HepG2 (cell line): ENCODE measurements around the gene KIAA0930. TPM values are rescaled to one million over a fixed set of nuclear protein-coding genes. Genes with fewer than 3 reads are reported as not detected.

Experiments
- ATAC-seq: fragments of 200-7000 bp; cut with Tn5 transposase; 3 replicates; pipeline ENCODE4 v1.9.1; 2020; ENCODE audit warnings: mild to moderate bottlenecking, moderate library complexity
- BruUV-seq: library from RNA; stranded (reverse); fragments of 400-500 nt; replicated peaks from 2 replicates; lab custom pipeline; 2021; lab: Mats Ljungman, UMichigan
- CTCF ChIA-PET: fragments of 300-600 bp; formaldehyde crosslinking; extraction: SDS; loops from one replicate; lab custom pipeline; 2021; ENCODE audit warnings: low total read pairs, inconsistent platforms, low intra/inter-chr PET ratio; lab: Yijun Ruan, JAX
- POLR2A ChIA-PET: fragments of 350-600 bp; sonication (Branson Sonifier 250); formaldehyde crosslinking; loops from one replicate; lab custom pipeline; 2020; ENCODE audit warnings: antibody characterized with exemption, inconsistent platforms; lab: Yijun Ruan, JAX
- DNase-seq: peaks from one replicate; pipeline ENCODE4 v3.0.0-alpha.2; 2015; ENCODE audit warnings: low spot score
- FAIRE-seq: peaks from 3 replicates; lab custom pipeline; 2011; peaks lifted over from hg19 to GRCh38; lab: Jason Lieb, UNC
- H2AFZ ChIP-seq: one replicate; pipeline ENCODE4 v1.6.1; 2011; ENCODE audit warnings: low read length, inconsistent platforms
- H3K27ac ChIP-seq: fragments of 300-600 bp; 3 replicates; pipeline ENCODE4 v1.8.0; 2011; ENCODE audit warnings: mixed run types, mild to moderate bottlenecking, mixed read lengths, low read length, inconsistent platforms; ENCODE audit not compliant: insufficient read depth; ENCODE audit errors: extremely low read length
- H3K27me3 ChIP-seq, 2 experiments: fragments of 200-600 bp in 1 of 2; 2 replicates in 1 of 2; 3 replicates in 1 of 2; pipeline versions ENCODE4 v1.6.0 to v1.8.0; 2011; ENCODE audit warnings: low read length in 2 of 2, mild to moderate bottlenecking in 2 of 2, moderate library complexity in 2 of 2, inconsistent platforms in 1 of 2; ENCODE audit not compliant: insufficient read depth in 2 of 2, control insufficient read depth in 1 of 2
- H3K36me3 ChIP-seq, 2 experiments: fragments of 200-600 bp in 1 of 2; replicated peaks in 1 of 2; 2 replicates in 1 of 2; 3 replicates in 1 of 2; pipeline versions ENCODE4 v1.5.1 to v1.8.0; 2011; ENCODE audit warnings: low read length in 2 of 2, inconsistent platforms in 1 of 2; ENCODE audit not compliant: insufficient read depth in 2 of 2, control insufficient read depth in 1 of 2
- H3K4me1 ChIP-seq: 2 replicates; pipeline ENCODE4 v1.5.1; 2012; ENCODE audit warnings: low read length, inconsistent platforms; ENCODE audit not compliant: insufficient read depth
- H3K4me2 ChIP-seq: 2 replicates; pipeline ENCODE4 v1.6.0; 2011; ENCODE audit warnings: low read depth, low read length, inconsistent platforms
- H3K4me3 ChIP-seq, 3 experiments: fragments of 200-600 bp in 1 of 3; sonication (generic), shearing (Covaris generic) in 1 of 3; replicated peaks in 1 of 3; 2 replicates each; pipeline ENCODE4 v1.5.1; 2011 to 2016; ENCODE audit warnings: low read length in 3 of 3, inconsistent platforms in 2 of 3, low read depth in 2 of 3, mild to moderate bottlenecking in 2 of 3, control low read depth in 1 of 3, mixed read lengths in 1 of 3; ENCODE audit not compliant: insufficient read depth in 1 of 3
- H3K79me2 ChIP-seq: one replicate; pipeline ENCODE4 v1.6.1; 2011; ENCODE audit warnings: low read length, inconsistent platforms; ENCODE audit not compliant: insufficient read depth
- H3K9ac ChIP-seq: 2 replicates; pipeline ENCODE4 v1.6.0; 2011; ENCODE audit warnings: mild to moderate bottlenecking, low read depth, low read length, inconsistent platforms; ENCODE audit not compliant: insufficient read depth
- H3K9me3 ChIP-seq: 2 replicates; pipeline ENCODE4 v1.5.1; 2012; ENCODE audit warnings: mild to moderate bottlenecking, low read length
- H4K20me1 ChIP-seq: 2 replicates; pipeline ENCODE4 v1.6.0; 2011; ENCODE audit warnings: inconsistent platforms, mild to moderate bottlenecking, low read length, moderate library complexity; ENCODE audit not compliant: insufficient read depth
- AGO2 ChIP-seq: fragments of 200-400 bp; formaldehyde crosslinking; optimal IDR thresholded peaks from 2 replicates; pipeline ENCODE3; 2017; ENCODE audit warnings: mild to moderate bottlenecking, low read depth, low read length, moderate library complexity
- ATF6 ChIP-seq: sonication (generic); formaldehyde crosslinking; conservative IDR thresholded peaks from 2 replicates; pipeline ENCODE4 v1.4.0; 2020; ENCODE audit warnings: missing genetic modification reagents
- HNRNPL ChIP-seq: fragments of 200-400 bp; formaldehyde crosslinking; IDR thresholded peaks from 2 replicates; pipeline ENCODE4 v1.6.1; 2017; ENCODE audit warnings: mild to moderate bottlenecking, low read depth, low read length
- POLR2A ChIP-seq, 2 experiments: IDR thresholded peaks; 2 replicates each; pipeline ENCODE4 v1.6.1; 2011; ENCODE audit warnings: low read depth in 2 of 2, low read length in 2 of 2, mild to moderate bottlenecking in 1 of 2, moderate library complexity in 1 of 2; ENCODE audit not compliant: insufficient read depth in 1 of 2
- SMC3 ChIP-seq: IDR thresholded peaks from 2 replicates; pipeline ENCODE4 v1.6.1; 2011; ENCODE audit warnings: low read length, improper control_type of control experiment
- ZNF18 ChIP-seq: sonication (generic); formaldehyde crosslinking; IDR thresholded peaks from 2 replicates; pipeline ENCODE4 v1.8.0; 2022; ENCODE audit warnings: mild to moderate bottlenecking, missing genetic modification reagents; ENCODE audit not compliant: insufficient replicate concordance
- WGBS: methylation state at CpG from one replicate; pipeline ENCODE4 v1.1.6; 2017; ENCODE audit warnings: low lambda C conversion rate; 5-methylcytosine and 5-hydroxymethylcytosine counted together
- in situ Hi-C: cut with HindIII; loops from 2 replicates; pipeline ENCODE4 v1.10.0; 2017; ENCODE audit warnings: low pct_unique_long_range_greater_than_20kb; ENCODE audit not compliant: extremely low pct_ligation_motif_present
- intact Hi-C: fragments of 100-400 bp; cut with micrococcal nuclease; formaldehyde crosslinking; loops from one replicate; pipeline ENCODE4 v1.10.0; 2022; ENCODE audit not compliant: unreplicated experiment
- polyA plus RNA-seq, 8 experiments: library from polyadenylated mRNA; depleted of rRNA in 3 of 8; stranded (reverse) in 7 of 8; unstranded in 1 of 8; fragments of >200 nt; fragmentation: Illumina TruSeq in 4 of 8; extraction: Trizol in 4 of 8; gene quantifications; 2 replicates each; pipeline versions ENCODE4 v1.2.1 to v1.2.3, GENCODE V29; 2011 to 2016; ENCODE audit warnings: low read depth in 4 of 8, missing spikeins in 1 of 8, mixed read lengths in 1 of 8; ENCODE audit not compliant: insufficient read depth in 1 of 8
- total RNA-seq, 5 experiments: library from RNA; depleted of rRNA; stranded (reverse); fragments of >200 nt; fragmentation: Illumina TruSeq; extraction: Trizol; gene quantifications; 2 replicates each; pipeline ENCODE4 v1.2.3, GENCODE V29; 2016; ENCODE audit warnings: low read depth in 1 of 5

KIAA0930 gene
- total and polyA plus RNA-seq, 2 of the 13 experiments (the other 11 are each of a cell fraction or from before 2014, with no cell fraction given): 27.0 to 38.2 TPM

- H3K9ac ChIP-seq: no peak overlapping the region
- WGBS: 93% methylated on average over 16 of the region's 16 CpGs
- 0 out of 4 replicates have a peak, but pooled peaks of 1 of the 2 experiments have one; percentile 5 for TF ChIP-seq POLR2A (IDR thresholded peaks at IDR 0.05; ENCODE audit: insufficient read depth in 1 of 2, low read depth in 2 of 2, low read length in 2 of 2)
- no peak for TF ChIP-seq ATF6 (CRISPR knock-in tag)
- no peak for FAIRE-seq
- H3K4me1 ChIP-seq: peaks cover 53% of the 10 kb centered on the region
- no peak for DNase-seq
- H3K9me3 ChIP-seq: no peaks in the 10 kb centered on the region
- intact Hi-C loops (no loop called here), in situ Hi-C loops (no loop called here)
- no peaks in the 10 kb centered on the region for H3K36me3 ChIP-seq
- ChIA-PET CTCF (no interaction called here), POLR2A (no interaction called here)
- H3K4me2 ChIP-seq: no peak overlapping the region
- no TSS peak for BruUV-seq
- H3K27ac ChIP-seq: no peak overlapping the region
- H4K20me1 ChIP-seq: no peaks in the 10 kb centered on the region; the same call in 1 of the 2 replicates
- no peak overlapping the region for H3K4me3 ChIP-seq
- H3K27me3 ChIP-seq: no peaks in the 10 kb centered on the region
- no peak overlapping the region for H2AFZ ChIP-seq
- no peak for ATAC-seq
- peaks cover 9% of the 10 kb centered on the region for H3K79me2 ChIP-seq
Measured at GRCh38 chr22:45227645-45228400, 12.9 kb downstream of the KIAA0930 start.

- Histone ChIP-seq H4K20me1 (no peaks in the 10 kb centered on the region; the same call in 1 of the 2 replicates), H3K27ac (no peak overlapping the region), H3K4me2 (no peak overlapping the region), H2AFZ (no peak overlapping the region), H3K9me3 (no peaks in the 10 kb centered on the region), H3K9ac (no peak overlapping the region), H3K4me3 (no peak overlapping the region), H3K79me2 (peaks cover 10% of the 10 kb centered on the region), H3K27me3 (no peaks in the 10 kb centered on the region), H3K4me1 (peaks cover 45% of the 10 kb centered on the region), H3K36me3 (no peaks in the 10 kb centered on the region)
- DNase-seq (no peak), FAIRE-seq (no peak), ATAC-seq (no peak)
- BruUV-seq: no TSS peak
- intact Hi-C loops (no loop called here), in situ Hi-C loops (no loop called here)
- 91% methylated on average over 16 of the region's 17 CpGs for WGBS
- ChIA-PET POLR2A (interaction anchor here (1.7 kb wide), 1 partner anchor 20 kb away, joined by 4 read pairs; no protein-coding TSS in a partner anchor), CTCF (no interaction called here)
- peak; percentile 69 for TF ChIP-seq AGO2
- no peak for TF ChIP-seq ZNF18 (CRISPR knock-in tag)
- no peak for TF ChIP-seq SMC3
- peak; percentile 72; the same call in 1 of the 2 replicates for TF ChIP-seq HNRNPL
Measured at GRCh38 chr22:45226503-45227186, 14.0 kb downstream of the KIAA0930 start.
